Loucy (cell line): ENCODE measurements around the gene LRP1-AS.

Experiments used
- H2AFZ ChIP-seq: fragments of 200-600 bp; sonication (generic); 2 replicates; pipeline ENCODE4 v1.6.0; 2016; ENCODE audit warnings: antibody characterized with exemption, mild to moderate bottlenecking, low read length, moderate library complexity
- H3F3A ChIP-seq: fragments of 200-600 bp; 2 replicates; pipeline ENCODE4 v1.6.0; 2016; ENCODE audit warnings: antibody characterized with exemption, low read depth, mild to moderate bottlenecking
- H3K27me3 ChIP-seq: fragments of 200-600 bp; sonication (generic); 2 replicates; pipeline ENCODE4 v1.6.1; 2014; ENCODE audit warnings: low read length, mild to moderate bottlenecking; ENCODE audit not compliant: insufficient read depth, poor library complexity, severe bottlenecking
- H3K36me3 ChIP-seq: fragments of 200-600 bp; sonication (generic); 2 replicates; pipeline ENCODE4 v1.6.1; 2016; ENCODE audit warnings: low read length; ENCODE audit not compliant: insufficient read depth
- H3K4me1 ChIP-seq: fragments of 200-600 bp; sonication (generic); 2 replicates; pipeline ENCODE4 v1.5.1; 2014; ENCODE audit warnings: low read length, mild to moderate bottlenecking; ENCODE audit not compliant: insufficient read depth, poor library complexity, severe bottlenecking
- H3K4me2 ChIP-seq: fragments of 200-600 bp; sonication (generic); 2 replicates; pipeline ENCODE4 v1.6.0; 2014; ENCODE audit warnings: antibody characterized with exemption, low read length, low read depth, mild to moderate bottlenecking; ENCODE audit not compliant: poor library complexity, severe bottlenecking
- H3K4me3 ChIP-seq: fragments of 200-600 bp; sonication (generic); 2 replicates; pipeline ENCODE4 v1.5.1; 2014; ENCODE audit warnings: low read length, mild to moderate bottlenecking, mixed read lengths; ENCODE audit not compliant: poor library complexity, severe bottlenecking
- H3K79me2 ChIP-seq: fragments of 200-600 bp; sonication (generic); 2 replicates; pipeline ENCODE4 v1.6.1; 2014; ENCODE audit warnings: low read length; ENCODE audit not compliant: insufficient read depth
- H3K9ac ChIP-seq: fragments of 200-600 bp; sonication (generic); 2 replicates; pipeline ENCODE4 v1.6.0; 2014; ENCODE audit warnings: mild to moderate bottlenecking, low read depth, low read length, moderate library complexity; ENCODE audit not compliant: poor library complexity, severe bottlenecking
- H3K9me2 ChIP-seq: fragments of 200-600 bp; sonication (generic); replicated peaks from 2 replicates; pipeline ENCODE4 v1.6.1; 2016; ENCODE audit warnings: low read depth, low read length, mixed read lengths
- H3K9me3 ChIP-seq: fragments of 200-600 bp; sonication (generic); 2 replicates; pipeline ENCODE4 v1.6.1; 2014; ENCODE audit warnings: mild to moderate bottlenecking, antibody characterized with exemption, low read length, low read depth; ENCODE audit not compliant: insufficient read depth
- H4K20me1 ChIP-seq: fragments of 200-600 bp; sonication (generic); 2 replicates; pipeline ENCODE4 v1.6.0; 2014; ENCODE audit warnings: antibody characterized with exemption, low read length, mild to moderate bottlenecking; ENCODE audit not compliant: insufficient read depth, poor library complexity, severe bottlenecking
- CTCF ChIP-seq: fragments of 200-600 bp; sonication (generic); conservative IDR thresholded peaks from 2 replicates; pipeline ENCODE4 v1.5.1; 2014; ENCODE audit warnings: mild to moderate bottlenecking, antibody characterized with exemption, low read length
- EZH2phosphoT487 ChIP-seq: fragments of 200-600 bp; IDR thresholded peaks from 2 replicates; pipeline ENCODE4 v1.6.1; 2018; ENCODE audit warnings: antibody characterized with exemption, mild to moderate bottlenecking, moderate library complexity, borderline replicate concordance

Gene LRP1-AS

GRCh38 chr12:57109207-57110103, 38.0 kb downstream of the LRP1-AS start:
- H3K9me3 ChIP-seq = no peaks in the 10 kb centered on the region
- peak overlapping the region; percentile 87 for H3K4me3 ChIP-seq
- H4K20me1 ChIP-seq = no peaks in the 10 kb centered on the region
- no peaks in the 10 kb centered on the region for H3F3A ChIP-seq
- TF ChIP-seq CTCF (no peak), EZH2phosphoT487 (no peak)
- H2AFZ ChIP-seq = peak overlapping the region; percentile 67; the same call in 1 of the 2 replicates
- peaks cover 17% of the 10 kb centered on the region for H3K4me1 ChIP-seq
- peak overlapping the region; percentile 85 for H3K4me2 ChIP-seq
- H3K9ac ChIP-seq = peak overlapping the region; percentile 81
- H3K27me3 ChIP-seq = no peaks in the 10 kb centered on the region
- H3K79me2 ChIP-seq = peaks cover 25% of the 10 kb centered on the region; the same call in 1 of the 2 replicates
- H3K36me3 ChIP-seq = peaks cover 4% of the 10 kb centered on the region; the same call in 1 of the 2 replicates
- H3K9me2 ChIP-seq = no peaks in the 10 kb centered on the region

GRCh38 chr12:57107456-57108155, 39.8 kb downstream of the LRP1-AS start:
- Histone ChIP-seq H3K79me2 (peaks cover 25% of the 10 kb centered on the region; the same call in 1 of the 2 replicates), H3F3A (no peaks in the 10 kb centered on the region), H3K4me1 (peaks cover 13% of the 10 kb centered on the region), H3K27me3 (no peaks in the 10 kb centered on the region), H2AFZ (no peak overlapping the region), H3K36me3 (peaks cover 11% of the 10 kb centered on the region; the same call in 1 of the 2 replicates), H4K20me1 (no peaks in the 10 kb centered on the region), H3K4me3 (no peak overlapping the region), H3K9me2 (no peaks in the 10 kb centered on the region), H3K9ac (no peak overlapping the region), H3K9me3 (no peaks in the 10 kb centered on the region), H3K4me2 (no peak overlapping the region)
- TF ChIP-seq CTCF (no peak), EZH2phosphoT487 (no peak)

GRCh38 chr12:57106021-57106708, 41.3 kb downstream of the LRP1-AS start:
- H3K4me2 ChIP-seq = no peak overlapping the region
- peaks cover 25% of the 10 kb centered on the region; the same call in 1 of the 2 replicates for H3K79me2 ChIP-seq
- peaks cover 11% of the 10 kb centered on the region; the same call in 1 of the 2 replicates for H3K36me3 ChIP-seq
- TF ChIP-seq CTCF = no peak
- TF ChIP-seq EZH2phosphoT487 = no peak
- no peaks in the 10 kb centered on the region for H3F3A ChIP-seq
- no peak overlapping the region for H2AFZ ChIP-seq
- H3K4me3 ChIP-seq = no peak overlapping the region
- no peaks in the 10 kb centered on the region for H3K27me3 ChIP-seq
- no peaks in the 10 kb centered on the region for H3K9me3 ChIP-seq
- no peak overlapping the region for H3K9ac ChIP-seq
- no peaks in the 10 kb centered on the region for H4K20me1 ChIP-seq
- peaks cover 11% of the 10 kb centered on the region for H3K4me1 ChIP-seq
- H3K9me2 ChIP-seq = no peaks in the 10 kb centered on the region
